Spleen (tissue), 11 donors: ENCODE results near the gene ANXA11. TPM values are rescaled to one million over a fixed set of nuclear protein-coding genes. Genes with fewer than 3 reads are reported as not detected.
"Not testable (repeated sequence)": the region's sequence is repeated elsewhere in the genome, so short reads cannot be mapped to it uniquely, and the experiment has no call there.

Source experiments
- DNase-seq: peaks from one replicate; pipeline ENCODE4 v3.0.0-alpha.2; 2020
- H3K27ac ChIP-seq, 8 donors: fragments of 200-600 bp; sonication (generic) in 7 of 8; 1 replicate in 4 of 8; 2 replicates in 4 of 8; pipeline versions ENCODE4 v1.5.0 to v1.8.0; 2016 to 2021; ENCODE audit warnings: inconsistent platforms in 4 of 8, mild to moderate bottlenecking in 4 of 8, moderate library complexity in 1 of 8
- H3K27me3 ChIP-seq, 7 donors: fragments of 200-600 bp; sonication (generic) in 6 of 7; replicated peaks in 1 of 7; 1 replicate in 4 of 7; 2 replicates in 3 of 7; pipeline versions ENCODE4 v1.5.0 to v1.8.0; 2016 to 2021; ENCODE audit warnings: inconsistent platforms in 3 of 7, mild to moderate bottlenecking in 1 of 7
- H3K36me3 ChIP-seq, 6 donors: fragments of 200-600 bp; sonication (generic) in 5 of 6; 1 replicate in 4 of 6; 2 replicates in 2 of 6; pipeline versions ENCODE4 v1.5.0 to v1.8.0; 2016 to 2021; ENCODE audit warnings: inconsistent platforms in 2 of 6
- H3K4me1 ChIP-seq, 6 donors: fragments of 200-600 bp; sonication (generic) in 5 of 6; 1 replicate in 3 of 6; 2 replicates in 3 of 6; pipeline versions ENCODE4 v1.5.0 to v1.8.0; 2016 to 2021; ENCODE audit warnings: inconsistent platforms in 3 of 6
- H3K4me3 ChIP-seq, 8 donors: fragments of 200-600 bp; sonication (generic) in 7 of 8; 1 replicate in 4 of 8; 2 replicates in 4 of 8; pipeline versions ENCODE4 v1.5.0 to v1.8.0; 2016 to 2021; ENCODE audit warnings: inconsistent platforms in 4 of 8, mild to moderate bottlenecking in 4 of 8, moderate library complexity in 2 of 8
- H3K9me3 ChIP-seq, 8 donors: fragments of 200-600 bp; sonication (generic) in 7 of 8; 1 replicate in 4 of 8; 2 replicates in 4 of 8; pipeline versions ENCODE4 v1.5.0 to v1.8.0; 2016 to 2021; ENCODE audit warnings: inconsistent platforms in 4 of 8
- CTCF ChIP-seq, 11 experiments: fragments of 200-600 bp in 7 of 11; fragments of 450-650 bp in 4 of 11; sonication (generic) in 4 of 11; IDR thresholded peaks in 8 of 11; conservative IDR thresholded peaks in 3 of 11; 1 replicate in 7 of 11; 2 replicates in 4 of 11; pipeline versions ENCODE4 v1.4.0 to v1.8.0; 2016 to 2021; ENCODE audit warnings: antibody characterized with exemption in 11 of 11, inconsistent platforms in 4 of 11, mild to moderate bottlenecking in 1 of 11
- POLR2A ChIP-seq, 3 donors: fragments of 450-650 bp; IDR thresholded peaks; one replicate each; pipeline ENCODE4 v1.5.1; 2017; ENCODE audit warnings: antibody characterized with exemption in 3 of 3, mild to moderate bottlenecking in 1 of 3
- POLR2AphosphoS5 ChIP-seq, 3 donors: sonication (generic); formaldehyde crosslinking; IDR thresholded peaks; one replicate each; pipeline ENCODE4 v1.5.1; 2017; ENCODE audit warnings: antibody characterized with exemption in 3 of 3
- WGBS, 5 donors: extraction: QIAGEN DNeasy Blood & Tissue Kit in 3 of 5; methylation state at CpG; one replicate each; pipeline versions ENCODE4 v1.1.5 to v1.1.7; 2013 to 2018; 5-methylcytosine and 5-hydroxymethylcytosine counted together
- intact Hi-C: fragments of 100-400 bp; cut with DNase I; formaldehyde crosslinking; loops from one replicate; pipeline ENCODE4 v1.15.0; 2023; ENCODE audit warnings: low total_unique reads
- polyA plus RNA-seq, 3 donors: library from polyadenylated mRNA; stranded (reverse); fragments of 200-250 nt; gene quantifications; one replicate each; pipeline ENCODE4 v1.2.1, GENCODE V29; 2013
- total RNA-seq, 7 donors: library from RNA; depleted of rRNA in 3 of 7; stranded (reverse); fragments of >200 nt in 3 of 7; fragmentation: NEBNext Ultra II Directional in 4 of 7; extraction: Animal tissue kit (Norgen Biotek cat#: 25700) in 4 of 7; gene quantifications; one replicate each; pipeline versions ENCODE4 v1.1.0 to v1.2.1, GENCODE V29; 2016 to 2021
- donor health status: healthy with polysubstance abuse.
- donor health status: DM: no; HTN: no; CAD: no; lungs with moderate emphysema.
- donor health status: DM: no; HTN: no; CAD: no.
- donor health status: Bipolar disorder and iron deficiency.
- donor health status: healthy.
- donor health status: DM: no; HTN: no; CAD: no.
- donor health status: DM: yes; HTN: yes; CAD: no.

Gene ANXA11
- total and polyA plus RNA-seq, 10 donors, result 89.9 to 201 (median 132) TPM

GRCh38 chr10:80203835-80204676, 1.3 kb downstream of the ANXA11 start:
- Histone ChIP-seq H3K4me3 (peak overlapping the region; percentile 53 to 97 (median 84)), H3K9me3 (no peaks in the 10 kb centered on the region), H3K36me3 (peaks cover 0 to 9% (median 0%) of the 10 kb centered on the region in 6 donors), H3K4me1 (peaks cover 40 to 84% (median 68%) of the 10 kb centered on the region in 6 donors), H3K27ac (peak overlapping the region; percentile 95 to 99 (median 98)), H3K27me3 (no peaks in the 10 kb centered on the region)
- 19 to 37% (median 23%) methylated on average over 11 of the region's 11 CpGs for WGBS, 5 donors
- DNase-seq, result peak; percentile 84
- intact Hi-C loops, result loop anchor here (10.0 kb wide), 1 partner anchor 759 kb away; the partner anchor contains the start of gene ZCCHC24
- TF ChIP-seq CTCF (IDR thresholded peaks at IDR 0.05 in 8 of 11, conservative IDR thresholded peaks at IDR 0.05 in 3 of 11), result no peak
- peak in 1 of 3 donors; percentile 34 for TF ChIP-seq POLR2AphosphoS5 (IDR thresholded peaks at IDR 0.05)

GRCh38 chr10:80202934-80203834, 2.2 kb downstream of the ANXA11 start:
- H3K27me3 ChIP-seq, result no peaks in the 10 kb centered on the region
- TF ChIP-seq POLR2AphosphoS5 (IDR thresholded peaks at IDR 0.05) (peak; percentile 21 to 70 (median 70)), POLR2A (IDR thresholded peaks at IDR 0.05) (no peak), CTCF (IDR thresholded peaks at IDR 0.05 in 8 of 11, conservative IDR thresholded peaks at IDR 0.05 in 3 of 11) (peak in 6 of 11 experiments; percentile 5 to 55 (median 40))
- DNase-seq, result peak; percentile 88
- peak overlapping the region; percentile 53 to 97 (median 84) for H3K4me3 ChIP-seq
- peaks cover 47 to 93% (median 76%) of the 10 kb centered on the region in 6 donors for H3K4me1 ChIP-seq
- H3K36me3 ChIP-seq, result peaks cover 0 to 9% (median 0%) of the 10 kb centered on the region in 6 donors
- H3K9me3 ChIP-seq, result no peaks in the 10 kb centered on the region
- 28 to 53% (median 41%) methylated on average over 14 of the region's 14 CpGs for WGBS, 5 donors
- H3K27ac ChIP-seq, result peak overlapping the region; percentile 95 to 99 (median 98)
- intact Hi-C loops, result loop anchor here (10.0 kb wide), 1 partner anchor 758 kb away; the partner anchor contains the start of gene ZCCHC24

GRCh38 chr10:80202530-80202929, 2.8 kb downstream of the ANXA11 start:
- H3K4me1 ChIP-seq, result peaks cover 48 to 95% (median 82%) of the 10 kb centered on the region in 6 donors
- H3K9me3 ChIP-seq, H3K27me3 ChIP-seq, H3K36me3 ChIP-seq, DNase-seq: not testable (repeated sequence)
- WGBS, 5 donors, result 76 to 93% (median 83%) methylated on average over 6 of the region's 6 CpGs
- peak overlapping the region in 7 of 8 donors; percentile 96 to 99 (median 98) for H3K27ac ChIP-seq
- intact Hi-C loops, result loop anchor here (10.0 kb wide), 1 partner anchor 758 kb away; the partner anchor contains the start of gene ZCCHC24
- H3K4me3 ChIP-seq, result peak overlapping the region in 1 of 8 donors; percentile 96

- no peaks in the 10 kb centered on the region for H3K27me3 ChIP-seq
- DNase-seq, result no peak
- H3K4me1 ChIP-seq, result peaks cover 51 to 95% (median 90%) of the 10 kb centered on the region in 6 donors
- WGBS, 5 donors, result 56 to 70% (median 66%) methylated on average over 8 of the region's 8 CpGs
- TF ChIP-seq CTCF (IDR thresholded peaks at IDR 0.05 in 8 of 11, conservative IDR thresholded peaks at IDR 0.05 in 3 of 11) (no peak), POLR2A (IDR thresholded peaks at IDR 0.05) (no peak), POLR2AphosphoS5 (IDR thresholded peaks at IDR 0.05) (peak in 1 of 3 donors; percentile 57)
- intact Hi-C loops, result loop anchor here (10.0 kb wide), 1 partner anchor 757 kb away; the partner anchor contains the start of gene ZCCHC24
- no peaks in the 10 kb centered on the region for H3K9me3 ChIP-seq
- peaks cover 0 to 9% (median 0%) of the 10 kb centered on the region in 6 donors for H3K36me3 ChIP-seq
- H3K27ac ChIP-seq, result peak overlapping the region in 7 of 8 donors; percentile 96 to 99 (median 98)
- peak overlapping the region in 1 of 8 donors; percentile 96 for H3K4me3 ChIP-seq
Measured at GRCh38 chr10:80201608-80202141, 3.7 kb downstream of the ANXA11 start.
